Parathyroid adenoma (tissue), 2 donors: ENCODE measurements around the gene DLGAP4.

Experiments used
- H2AFZ ChIP-seq: fragments of 300-600 bp; sonication (generic); one replicate; pipeline ENCODE4 v1.7.0; 2017; ENCODE audit warnings: antibody characterized with exemption, mild to moderate bottlenecking
- H3K27ac ChIP-seq: fragments of 300-600 bp; sonication (generic); one replicate; pipeline ENCODE4 v1.7.0; 2017
- H3K27me3 ChIP-seq: fragments of 300-600 bp; sonication (generic); one replicate; pipeline ENCODE4 v1.7.0; 2017; ENCODE audit warnings: low read length; ENCODE audit not compliant: control insufficient read depth, insufficient read depth
- H3K36me3 ChIP-seq: fragments of 300-600 bp; sonication (generic); one replicate; pipeline ENCODE4 v1.7.0; 2017; ENCODE audit warnings: low read length; ENCODE audit not compliant: control insufficient read depth, insufficient read depth
- H3K4me1 ChIP-seq: fragments of 300-600 bp; sonication (generic); one replicate; pipeline ENCODE4 v1.7.0; 2017; ENCODE audit warnings: control low read depth
- H3K4me2 ChIP-seq: fragments of 300-600 bp; sonication (generic); one replicate; pipeline ENCODE4 v1.7.0; 2017; ENCODE audit warnings: low read length
- H3K4me3 ChIP-seq: fragments of 300-600 bp; sonication (generic); one replicate; pipeline ENCODE4 v1.7.0; 2017; ENCODE audit warnings: low read depth, low read length
- H3K79me2 ChIP-seq: fragments of 300-600 bp; sonication (generic); one replicate; pipeline ENCODE4 v1.7.0; 2017; ENCODE audit warnings: control low read depth
- H3K9ac ChIP-seq: fragments of 300-600 bp; sonication (generic); one replicate; pipeline ENCODE4 v1.7.0; 2017; ENCODE audit warnings: mild to moderate bottlenecking
- H3K9me3 ChIP-seq: fragments of 300-600 bp; sonication (generic); one replicate; pipeline ENCODE4 v1.7.0; 2017; ENCODE audit warnings: low read length; ENCODE audit not compliant: control insufficient read depth
- TF ChIP-seq, protein P1 (sequence below): fragments of 300-600 bp; sonication (generic); IDR thresholded peaks from one replicate; pipeline ENCODE4 v1.7.0; 2017; ENCODE audit warnings: antibody characterized with exemption, mild to moderate bottlenecking
- donor health status: primary hyperparathyroidism.

Gene DLGAP4

GRCh38 chr20:36369739-36370138 is 63.6 kb downstream of the DLGAP4 start:
- H2AFZ ChIP-seq: no peak overlapping the region
- no peaks in the 10 kb centered on the region for H3K79me2 ChIP-seq
- H3K9ac ChIP-seq: no peak overlapping the region
- H3K4me2 ChIP-seq: no peak overlapping the region
- H3K4me1 ChIP-seq: no peaks in the 10 kb centered on the region
- H3K36me3 ChIP-seq: no peaks in the 10 kb centered on the region
- H3K4me3 ChIP-seq: no peak overlapping the region
- H3K9me3 ChIP-seq: no peaks in the 10 kb centered on the region
- no peak overlapping the region for H3K27ac ChIP-seq
- TF ChIP-seq, protein P1, sequence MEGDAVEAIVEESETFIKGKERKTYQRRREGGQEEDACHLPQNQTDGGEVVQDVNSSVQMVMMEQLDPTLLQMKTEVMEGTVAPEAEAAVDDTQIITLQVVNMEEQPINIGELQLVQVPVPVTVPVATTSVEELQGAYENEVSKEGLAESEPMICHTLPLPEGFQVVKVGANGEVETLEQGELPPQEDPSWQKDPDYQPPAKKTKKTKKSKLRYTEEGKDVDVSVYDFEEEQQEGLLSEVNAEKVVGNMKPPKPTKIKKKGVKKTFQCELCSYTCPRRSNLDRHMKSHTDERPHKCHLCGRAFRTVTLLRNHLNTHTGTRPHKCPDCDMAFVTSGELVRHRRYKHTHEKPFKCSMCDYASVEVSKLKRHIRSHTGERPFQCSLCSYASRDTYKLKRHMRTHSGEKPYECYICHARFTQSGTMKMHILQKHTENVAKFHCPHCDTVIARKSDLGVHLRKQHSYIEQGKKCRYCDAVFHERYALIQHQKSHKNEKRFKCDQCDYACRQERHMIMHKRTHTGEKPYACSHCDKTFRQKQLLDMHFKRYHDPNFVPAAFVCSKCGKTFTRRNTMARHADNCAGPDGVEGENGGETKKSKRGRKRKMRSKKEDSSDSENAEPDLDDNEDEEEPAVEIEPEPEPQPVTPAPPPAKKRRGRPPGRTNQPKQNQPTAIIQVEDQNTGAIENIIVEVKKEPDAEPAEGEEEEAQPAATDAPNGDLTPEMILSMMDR: no peak
- no peaks in the 10 kb centered on the region for H3K27me3 ChIP-seq

- no peaks in the 10 kb centered on the region for H3K79me2 ChIP-seq
- no peaks in the 10 kb centered on the region for H3K27me3 ChIP-seq
- H3K9me3 ChIP-seq: no peaks in the 10 kb centered on the region
- no peak overlapping the region for H2AFZ ChIP-seq
- H3K9ac ChIP-seq: no peak overlapping the region
- no peak overlapping the region for H3K4me2 ChIP-seq
- H3K4me1 ChIP-seq: no peaks in the 10 kb centered on the region
- no peak overlapping the region for H3K27ac ChIP-seq
- H3K36me3 ChIP-seq: no peaks in the 10 kb centered on the region
- H3K4me3 ChIP-seq: no peak overlapping the region
- TF ChIP-seq, protein P1: no peak
These were observed 65.1 kb downstream of the DLGAP4 start for GRCh38 chr20:36370991-36371790.

- Histone ChIP-seq H3K79me2 (no peaks in the 10 kb centered on the region), H3K27ac (no peak overlapping the region), H3K36me3 (no peaks in the 10 kb centered on the region), H3K4me2 (no peak overlapping the region), H3K4me3 (no peak overlapping the region), H2AFZ (no peak overlapping the region), H3K27me3 (no peaks in the 10 kb centered on the region), H3K9me3 (no peaks in the 10 kb centered on the region), H3K4me1 (no peaks in the 10 kb centered on the region), H3K9ac (no peak overlapping the region)
- TF ChIP-seq, protein P1: no peak
These were observed 66.5 kb downstream of the DLGAP4 start for GRCh38 chr20:36372666-36373065.

DNA sequence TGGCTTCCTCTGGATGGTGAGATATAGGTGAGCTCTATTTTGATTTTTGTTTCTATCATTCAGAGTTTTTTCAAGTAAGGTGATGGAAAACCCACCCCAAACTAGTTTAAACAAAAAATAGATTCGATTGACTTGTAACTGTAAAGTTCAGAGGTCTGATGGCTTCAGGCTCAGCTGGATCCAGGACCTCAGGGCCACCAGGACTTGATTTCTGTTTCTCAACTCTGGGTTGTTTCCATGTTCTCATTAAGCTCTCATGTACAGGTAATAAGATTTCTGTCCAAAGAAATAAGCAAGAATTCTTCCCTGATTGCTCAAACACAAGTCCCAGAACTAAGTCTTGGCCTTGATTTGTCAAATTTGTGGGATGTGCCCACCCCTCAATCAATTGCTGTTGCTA is 67.0 kb downstream of the DLGAP4 start:
- no peaks in the 10 kb centered on the region for H3K36me3 ChIP-seq
- H3K9ac ChIP-seq: no peak overlapping the region
- no peak overlapping the region for H3K27ac ChIP-seq
- H3K4me3 ChIP-seq: no peak overlapping the region
- H3K27me3 ChIP-seq: no peaks in the 10 kb centered on the region
- H3K79me2 ChIP-seq: no peaks in the 10 kb centered on the region
- no peak overlapping the region for H2AFZ ChIP-seq
- H3K4me2 ChIP-seq: no peak overlapping the region
- TF ChIP-seq, protein P1: no peak
- H3K9me3 ChIP-seq: no peaks in the 10 kb centered on the region
- H3K4me1 ChIP-seq: no peaks in the 10 kb centered on the region

GRCh38 chr20:36374995-36375394 is 68.9 kb downstream of the DLGAP4 start:
- TF ChIP-seq, protein P1: no peak
- no peak overlapping the region for H3K4me3 ChIP-seq
- no peaks in the 10 kb centered on the region for H3K9me3 ChIP-seq
- H3K79me2 ChIP-seq: no peaks in the 10 kb centered on the region
- no peaks in the 10 kb centered on the region for H3K4me1 ChIP-seq
- no peak overlapping the region for H3K9ac ChIP-seq
- H2AFZ ChIP-seq: no peak overlapping the region
- H3K27ac ChIP-seq: no peak overlapping the region
- H3K36me3 ChIP-seq: no peaks in the 10 kb centered on the region
- no peaks in the 10 kb centered on the region for H3K27me3 ChIP-seq
- H3K4me2 ChIP-seq: no peak overlapping the region
